GM19452 (cell line): ENCODE measurements around the gene ZDHHC11.
"Not testable (repeated sequence)": the region's sequence is repeated elsewhere in the genome, so short reads cannot be mapped to it uniquely, and the experiment has no call there.

ENCODE experiments used
- ATAC-seq: cut with Tn5 transposase; IDR thresholded peaks from one replicate; pipeline ENCODE4 v1.9.1; 2021; ENCODE audit not compliant: unreplicated experiment

Gene ZDHHC11

GRCh38 chr5:816176-816575 lies 34.6 kb downstream of the ZDHHC11 start:
- ATAC-seq: no peak

GRCh38 chr5:815449-815848 lies 35.3 kb downstream of the ZDHHC11 start:
- no peak for ATAC-seq

DNA sequence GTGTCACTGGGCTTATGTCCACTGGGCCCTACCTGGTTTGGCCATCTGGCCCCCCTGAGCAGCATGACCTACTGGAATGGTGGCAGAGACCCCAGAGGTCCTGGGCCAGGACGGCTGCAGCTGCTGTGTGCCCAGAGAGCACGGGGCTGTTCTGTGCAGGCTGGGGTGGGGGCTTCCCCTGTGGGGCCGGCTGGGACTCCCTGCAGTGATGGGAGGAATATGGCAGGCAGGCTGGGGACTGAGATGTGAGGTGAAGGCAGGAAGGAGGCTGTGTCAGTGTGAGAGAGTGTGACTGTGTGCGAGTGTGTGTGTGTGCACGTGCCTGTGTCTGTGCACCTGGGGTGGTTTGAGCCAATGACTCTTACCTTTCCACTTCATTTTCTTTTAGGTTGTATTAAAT lies 37.2 kb downstream of the ZDHHC11 start:
- ATAC-seq: not testable (repeated sequence)

GRCh38 chr5:811384-811783 lies 39.4 kb downstream of the ZDHHC11 start:
- ATAC-seq: not testable (repeated sequence)

DNA sequence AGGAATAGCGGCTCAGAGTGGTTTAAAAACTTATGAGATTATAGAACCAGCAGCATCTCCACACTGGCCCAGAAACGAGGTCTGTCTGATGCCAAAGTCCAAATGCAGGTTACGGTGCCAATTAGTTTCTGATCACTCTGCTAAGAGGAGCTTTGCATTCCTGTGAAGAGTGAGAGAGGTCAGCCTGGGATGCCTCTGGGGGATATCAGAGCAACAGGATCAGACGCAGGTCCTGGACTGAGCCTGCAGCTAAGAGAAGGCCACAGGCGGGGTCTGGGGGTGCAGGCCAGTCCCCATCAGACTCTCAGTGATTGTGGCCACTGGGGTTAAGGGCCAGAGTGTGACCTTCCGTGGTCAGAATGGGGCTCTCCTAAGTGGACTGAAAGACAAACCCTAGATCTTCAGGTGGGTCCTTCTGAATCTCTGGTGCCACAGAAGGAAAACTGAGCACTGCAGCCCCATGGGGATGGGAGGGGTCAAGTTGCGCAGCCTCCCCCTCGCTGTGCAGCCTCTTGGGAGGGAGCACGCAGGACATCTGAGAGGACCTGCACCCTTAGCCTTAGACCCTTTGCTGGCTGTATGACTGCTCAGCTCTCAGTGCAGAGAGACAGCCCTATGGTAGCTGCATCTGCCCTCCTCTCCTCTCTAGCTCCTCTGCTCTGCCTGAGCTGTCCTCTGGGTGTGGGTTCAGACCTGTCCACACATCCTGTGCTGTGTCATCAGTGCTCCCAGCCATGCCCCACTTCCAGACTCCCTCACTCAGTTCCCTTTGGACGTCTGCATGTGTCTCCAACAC lies 42.9 kb downstream of the ZDHHC11 start:
- not testable (repeated sequence) for ATAC-seq

GRCh38 chr5:801472-801871 lies 49.3 kb downstream of the ZDHHC11 start:
- ATAC-seq: no peak

GRCh38 chr5:801055-801454 lies 49.7 kb downstream of the ZDHHC11 start:
- not testable (repeated sequence) for ATAC-seq

DNA sequence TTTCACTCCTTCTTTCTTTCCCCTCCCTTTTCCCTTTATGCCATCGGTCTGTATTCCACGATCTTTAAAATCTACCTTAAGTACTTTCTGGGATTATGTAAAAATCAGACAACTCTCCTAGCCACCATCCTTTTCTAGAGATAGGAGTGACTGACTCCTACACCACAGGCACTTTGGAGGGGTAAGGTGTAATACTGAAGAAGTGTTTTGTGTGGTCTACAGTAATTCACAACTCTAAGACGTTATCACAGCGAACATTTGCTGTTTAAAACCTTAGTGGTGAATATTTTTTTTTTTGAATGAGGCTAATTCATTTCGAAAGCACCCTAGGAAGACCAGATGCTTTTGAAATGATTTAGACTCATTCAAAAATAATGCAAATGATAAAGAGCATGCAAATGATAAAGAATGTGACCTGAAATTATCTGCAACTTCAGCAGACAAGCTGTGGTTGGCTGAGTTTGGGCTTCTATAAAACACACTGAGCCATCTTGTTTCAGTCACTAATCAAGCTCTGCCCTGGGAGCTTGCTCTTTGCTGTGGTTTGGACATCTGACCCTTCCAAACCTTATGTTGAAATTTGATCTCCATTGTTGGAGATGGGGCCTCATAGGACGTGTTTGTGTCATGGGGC lies 52.2 kb downstream of the ZDHHC11 start:
- ATAC-seq: not testable (repeated sequence)

DNA sequence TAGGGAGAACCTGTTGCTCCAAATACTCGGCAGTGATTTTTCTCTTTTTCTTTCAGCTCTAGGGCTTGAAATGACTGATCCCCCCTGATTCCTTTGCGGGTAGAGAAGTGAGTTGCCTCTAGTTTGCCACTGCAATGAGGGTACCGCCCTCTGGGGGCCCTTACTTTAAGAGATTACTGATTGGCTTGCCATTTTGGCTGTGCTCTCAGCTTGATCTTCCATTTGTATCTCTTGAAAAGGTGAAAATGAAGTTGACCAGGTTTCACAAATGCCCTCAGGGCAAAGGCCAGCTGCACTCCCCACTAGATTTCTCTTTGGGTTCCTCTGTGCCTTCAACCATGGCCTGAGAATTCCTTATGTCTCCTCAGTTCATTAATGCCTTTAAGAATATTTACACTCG lies 52.8 kb downstream of the ZDHHC11 start:
- not testable (repeated sequence) for ATAC-seq

GRCh38 chr5:795873-796272 lies 54.9 kb downstream of the ZDHHC11 start:
- not testable (repeated sequence) for ATAC-seq

- not testable (repeated sequence) for ATAC-seq
Observed at GRCh38 chr5:794948-795347, 55.8 kb downstream of the ZDHHC11 start.

DNA sequence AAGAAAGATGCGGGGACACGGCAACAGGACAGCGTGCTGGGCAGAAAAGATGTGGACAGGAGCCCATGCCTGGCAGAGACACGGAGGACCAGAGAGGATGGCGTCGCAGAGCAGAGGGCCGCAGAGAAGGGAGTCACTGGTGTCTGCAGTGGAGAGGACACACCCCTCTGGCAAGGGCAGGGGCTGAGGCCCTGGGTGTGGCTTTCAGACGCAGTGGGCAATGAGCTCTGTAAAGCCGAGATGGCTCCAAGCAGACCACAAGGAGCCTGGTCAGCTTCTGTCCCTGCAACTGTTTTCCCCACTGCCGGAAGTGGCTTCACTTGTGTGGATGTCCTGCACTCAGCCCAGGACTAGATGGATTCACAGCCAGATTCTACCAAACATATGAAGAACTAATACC lies 62.1 kb downstream of the ZDHHC11 start:
- not testable (repeated sequence) for ATAC-seq

- not testable (repeated sequence) for ATAC-seq
Observed at GRCh38 chr5:787857-788233, 62.9 kb downstream of the ZDHHC11 start.

GRCh38 chr5:787224-787856 lies 63.4 kb downstream of the ZDHHC11 start:
- not testable (repeated sequence) for ATAC-seq

GRCh38 chr5:785181-785705 lies 65.5 kb downstream of the ZDHHC11 start:
- not testable (repeated sequence) for ATAC-seq

GRCh38 chr5:784428-785177 lies 66.2 kb downstream of the ZDHHC11 start, which contains the start of gene ZDHHC11B:
ZDHHC11B (minus strand) TSS chr5:784729; CDS start chr5:766919, 17,810 bp downstream.
- not testable (repeated sequence) for ATAC-seq

DNA sequence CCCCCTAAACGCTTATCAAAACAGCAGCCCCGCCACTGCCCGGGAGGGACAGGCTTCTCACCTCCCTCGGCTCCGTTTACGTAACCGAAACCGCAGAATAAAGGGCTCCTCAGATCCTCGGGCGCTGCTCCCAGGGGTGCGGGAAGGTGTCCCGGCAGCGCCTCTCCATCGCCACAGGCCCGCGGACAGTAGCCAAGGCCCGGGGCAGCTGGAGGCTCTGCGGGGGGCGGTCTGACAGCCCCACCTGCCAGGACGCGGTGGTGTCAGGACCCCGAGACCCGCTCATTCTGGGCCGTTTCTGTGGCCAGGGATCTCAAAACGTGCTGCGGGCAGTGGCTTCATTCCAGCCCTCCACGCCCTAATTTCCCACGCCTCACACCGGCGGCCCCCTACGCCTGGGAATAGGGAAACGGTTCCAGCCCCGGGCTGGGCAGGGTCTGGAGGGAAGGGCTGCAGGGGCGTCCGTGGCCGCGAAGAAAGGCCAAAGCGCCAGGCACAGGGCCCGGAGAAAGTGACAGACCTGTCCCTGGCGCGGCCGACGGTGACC lies 66.8 kb downstream of the ZDHHC11 start:
- not testable (repeated sequence) for ATAC-seq

GRCh38 chr5:783049-783802 lies 67.6 kb downstream of the ZDHHC11 start:
- not testable (repeated sequence) for ATAC-seq

DNA sequence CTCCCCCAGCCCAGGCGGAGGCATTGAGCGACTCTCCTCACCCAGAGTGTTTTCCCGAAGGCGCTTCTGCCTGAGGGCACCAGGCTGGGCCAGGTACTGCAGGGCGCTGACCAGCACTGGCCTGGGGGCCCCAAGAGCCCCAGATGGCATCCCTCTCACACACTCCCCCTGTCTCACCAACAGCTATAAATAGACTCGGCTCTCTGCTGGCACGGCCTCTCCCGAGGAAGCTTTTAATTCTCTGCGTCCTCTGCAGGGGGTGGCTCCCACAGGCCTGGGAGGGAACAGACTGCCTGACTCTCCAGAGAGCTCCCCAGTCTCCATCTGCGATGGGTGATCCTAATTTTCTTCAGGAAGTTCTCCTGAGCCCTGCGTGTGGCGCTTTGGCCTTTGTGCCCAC lies 68.4 kb downstream of the ZDHHC11 start:
- not testable (repeated sequence) for ATAC-seq

- ATAC-seq: not testable (repeated sequence)
Observed at GRCh38 chr5:780571-780970, 70.2 kb downstream of the ZDHHC11 start.
